HCT116 (cell line): Measurements from ENCODE around the gene SLC4A9. TPM values are rescaled to one million over a fixed set of nuclear protein-coding genes. Genes with fewer than 3 reads are reported as not detected.

ENCODE experiments used
- ATAC-seq: fragments of 200-7000 bp; cut with Tn5 transposase; 2 replicates; pipeline ENCODE4 v1.9.1; 2020; ENCODE audit warnings: mild to moderate bottlenecking, moderate library complexity
- BruUV-seq: library from RNA; stranded (reverse); fragments of 400-500 nt; replicated peaks from 2 replicates; lab custom pipeline; 2021; lab: Mats Ljungman, UMichigan
- CTCF ChIA-PET: fragments of 300-600 bp; sonication (Branson Sonifier 250); formaldehyde crosslinking; loops from one replicate; lab custom pipeline; 2021; ENCODE audit warnings: antibody characterized with exemption; lab: Charles Lee
- POLR2A ChIA-PET: fragments of 300-600, 350-600 bp; sonication (Branson Sonifier 250); formaldehyde crosslinking; loops from one replicate; lab custom pipeline; 2021; ENCODE audit warnings: antibody characterized with exemption; lab: Charles Lee
- RAD21 ChIA-PET, 2 experiments: fragments of 300-600 bp; sonication (Branson Sonifier 250); formaldehyde crosslinking; loops; one replicate each; lab custom pipeline; 2023; ENCODE audit warnings: low total read pairs in 2 of 2; ENCODE audit not compliant: uncharacterized antibody in 2 of 2, unreplicated experiment in 2 of 2, low non-redundant PET in 1 of 2; lab: Charles Lee
- DNase-seq: peaks from one replicate; pipeline ENCODE4 v3.0.0-alpha.2; 2010; ENCODE audit warnings: low read depth, low spot score
- H2AFZ ChIP-seq: fragments of 200-600 bp; shearing (Covaris generic), sonication (generic); 2 replicates; pipeline ENCODE4 v1.6.1; 2017; ENCODE audit warnings: low read depth, mixed run types, mixed read lengths, antibody characterized with exemption, low read length; ENCODE audit not compliant: poor library complexity, severe bottlenecking
- H3K27ac ChIP-seq: 2 replicates; pipeline ENCODE4 v1.5.1; 2012; ENCODE audit warnings: low read depth, low read length
- H3K27me3 ChIP-seq: fragments of 200-600 bp; sonication (generic); 2 replicates; pipeline ENCODE4 v1.6.1; 2016; ENCODE audit warnings: mixed run types, low read length, mixed read lengths; ENCODE audit not compliant: insufficient read depth
- H3K36me3 ChIP-seq, 2 experiments: fragments of 200-500 bp in 1 of 2; fragments of 200-600 bp in 1 of 2; sonication (Bioruptor generic) in 1 of 2; sonication (generic) in 1 of 2; 2 replicates each; pipeline versions ENCODE4 v1.5.1 to v1.6.1; 2014 to 2016; ENCODE audit warnings: low read length in 2 of 2, inconsistent platforms in 1 of 2, mixed read lengths in 1 of 2, mixed run types in 1 of 2; ENCODE audit not compliant: insufficient read depth in 2 of 2, control insufficient read depth in 1 of 2
- H3K4me1 ChIP-seq, 2 experiments: fragments of 200-600 bp in 1 of 2; sonication (generic) in 1 of 2; 2 replicates each; pipeline versions ENCODE4 v1.5.1 to v1.6.1; 2012 to 2017; ENCODE audit warnings: low read length in 2 of 2, inconsistent platforms in 1 of 2, mild to moderate bottlenecking in 1 of 2, mixed read lengths in 1 of 2, mixed run types in 1 of 2, moderate library complexity in 1 of 2; ENCODE audit not compliant: insufficient read depth in 2 of 2, control insufficient read depth in 1 of 2
- H3K4me2 ChIP-seq: fragments of 200-600 bp; sonication (generic); 2 replicates; pipeline ENCODE4 v1.6.1; 2017; ENCODE audit warnings: mixed run types, low read length, mixed read lengths
- H3K4me3 ChIP-seq, 2 experiments: fragments of 200-600 bp in 1 of 2; sonication (generic) in 1 of 2; replicated peaks in 1 of 2; 2 replicates each; pipeline ENCODE4 v1.5.1; 2011 to 2016; ENCODE audit warnings: low read length in 2 of 2, control low read depth in 1 of 2, low read depth in 1 of 2, mild to moderate bottlenecking in 1 of 2, mixed read lengths in 1 of 2, mixed run types in 1 of 2
- H3K79me2 ChIP-seq: fragments of 200-600 bp; sonication (generic); 2 replicates; pipeline ENCODE4 v1.6.1; 2017; ENCODE audit warnings: mild to moderate bottlenecking, mixed run types, low read length, moderate library complexity, mixed read lengths; ENCODE audit not compliant: insufficient read depth
- H3K9ac ChIP-seq: fragments of 200-600 bp; sonication (generic); 2 replicates; pipeline ENCODE4 v1.6.1; 2016; ENCODE audit warnings: low read length, mixed read lengths
- H3K9me2 ChIP-seq: fragments of 200-600 bp; sonication (generic), shearing (Covaris generic); 2 replicates; pipeline ENCODE4 v1.6.1; 2017; ENCODE audit warnings: mixed run types, mild to moderate bottlenecking, moderate library complexity; ENCODE audit not compliant: insufficient read depth
- H3K9me3 ChIP-seq, 2 experiments: fragments of 200-500 bp in 1 of 2; fragments of 200-600 bp in 1 of 2; sonication (Bioruptor generic) in 1 of 2; sonication (generic) in 1 of 2; 2 replicates each; pipeline ENCODE4 v1.6.1; 2014 to 2017; ENCODE audit warnings: low read length in 2 of 2, mixed read lengths in 2 of 2, inconsistent platforms in 1 of 2, low read depth in 1 of 2, mild to moderate bottlenecking in 1 of 2, mixed run types in 1 of 2, moderate library complexity in 1 of 2; ENCODE audit not compliant: control insufficient read depth in 1 of 2, insufficient read depth in 1 of 2
- H4K20me1 ChIP-seq: fragments of 200-600 bp; sonication (generic), shearing (Covaris generic); 2 replicates; pipeline ENCODE4 v1.6.1; 2017; ENCODE audit warnings: mixed run types, mild to moderate bottlenecking, moderate library complexity; ENCODE audit not compliant: insufficient read depth
- CBX3 ChIP-seq: IDR thresholded peaks from 2 replicates; pipeline ENCODE4 v1.6.1; 2012; ENCODE audit warnings: low read depth
- EGR1 ChIP-seq: IDR thresholded peaks from 2 replicates; pipeline ENCODE4 v1.6.1; 2012; ENCODE audit warnings: low read depth
- ELF1 ChIP-seq: IDR thresholded peaks from 2 replicates; pipeline ENCODE4 v1.6.1; 2012; ENCODE audit warnings: low read depth, borderline replicate concordance
- EZH2 ChIP-seq: fragments of 200-600 bp; sonication (generic); IDR thresholded peaks from 2 replicates; pipeline ENCODE4 v1.6.1; 2017; ENCODE audit warnings: antibody characterized with exemption, mixed run types
- JUND ChIP-seq: IDR thresholded peaks from 2 replicates; pipeline ENCODE4 v1.6.1; 2012
- POLR2AphosphoS5 ChIP-seq: IDR thresholded peaks from 2 replicates; pipeline ENCODE4 v1.6.1; 2011; ENCODE audit warnings: mild to moderate bottlenecking, low read depth, low read length, moderate library complexity
- SIN3A ChIP-seq: IDR thresholded peaks from 2 replicates; pipeline ENCODE4 v1.6.1; 2012; ENCODE audit warnings: low read depth
- SP1 ChIP-seq: IDR thresholded peaks from 2 replicates; pipeline ENCODE4 v1.6.1; 2012; ENCODE audit warnings: low read depth
- TCF7L2 ChIP-seq: IDR thresholded peaks from 2 replicates; pipeline ENCODE4 v1.7.0; 2011; ENCODE audit warnings: borderline replicate concordance, inconsistent platforms; ENCODE audit not compliant: insufficient read depth, insufficient read length; ENCODE audit errors: extremely low read depth
- intact Hi-C: fragments of 100-400 bp; cut with micrococcal nuclease; formaldehyde crosslinking; loops from 2 replicates; pipeline ENCODE4 v1.10.0; 2022
- total RNA-seq: library from RNA; stranded (reverse); gene quantifications from one replicate; pipeline ENCODE4 v1.2.1, GENCODE V29; 2021; ENCODE audit not compliant: unreplicated experiment
- TF ChIP-seq, protein P1 (sequence below): IDR thresholded peaks from 2 replicates; pipeline ENCODE4 v1.6.1; 2012
- TF ChIP-seq, protein P2 (sequence below), 3 experiments: fragments of 200-600 bp in 1 of 3; sonication (generic) in 1 of 3; IDR thresholded peaks in 2 of 3; conservative IDR thresholded peaks in 1 of 3; 2 replicates each; pipeline ENCODE4 v1.5.1; 2012 to 2017; ENCODE audit warnings: low read depth in 2 of 3, low read length in 2 of 3, antibody characterized with exemption in 1 of 3, borderline replicate concordance in 1 of 3, control low read depth in 1 of 3, mild to moderate bottlenecking in 1 of 3, mixed read lengths in 1 of 3, mixed run types in 1 of 3, moderate library complexity in 1 of 3; ENCODE audit not compliant: insufficient read depth in 1 of 3

The SLC4A9 gene
- total RNA-seq, 1 experiment from 2014 or later = 0.49 TPM

DNA sequence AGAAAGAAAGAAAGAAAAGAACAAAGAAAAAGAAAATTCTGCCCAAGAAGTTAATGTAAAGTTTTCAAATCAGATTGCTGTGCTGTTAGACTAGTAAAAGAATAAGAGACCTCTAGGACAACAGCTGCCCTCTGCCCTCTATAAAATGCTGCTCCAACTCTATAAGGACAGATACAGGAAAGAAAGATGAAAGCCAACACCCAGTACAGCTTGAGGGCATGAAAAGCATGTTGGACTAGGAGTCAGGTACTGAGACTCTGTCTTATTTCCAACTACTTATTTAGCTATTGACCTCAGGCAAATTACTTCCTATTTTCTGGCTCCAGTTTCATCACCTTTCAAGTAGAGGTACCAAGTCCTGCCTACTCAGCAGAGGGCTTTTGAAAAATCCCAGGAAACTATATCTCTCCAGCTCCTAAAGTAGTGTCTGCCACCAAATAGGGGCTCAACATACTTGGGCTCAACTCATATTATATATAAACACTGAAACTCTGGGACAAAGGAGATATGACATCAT lies 19.3 kb upstream of the SLC4A9 start:
- CTCF ChIA-PET = interaction anchor here (1.0 kb wide), 1 partner anchor 96 kb away, joined by 3 read pairs; no protein-coding TSS in a partner anchor
- ATAC-seq = no peak
- BruUV-seq = no TSS peak
- no peak overlapping the region for H3K27ac ChIP-seq
- no peaks in the 10 kb centered on the region for H3K9me3 ChIP-seq
- intact Hi-C loops = no loop called here
- H3K4me2 ChIP-seq = no peak overlapping the region
- no peak for DNase-seq
- H4K20me1 ChIP-seq = no peaks in the 10 kb centered on the region
- H3K4me1 ChIP-seq = peaks cover 15 to 18% of the 10 kb centered on the region in 2 experiments
- no peaks in the 10 kb centered on the region for H3K9me2 ChIP-seq
- TF ChIP-seq POLR2AphosphoS5 = no peak
- TF ChIP-seq EZH2 = no peak
- TF ChIP-seq TCF7L2 = no peak
- no peak for TF ChIP-seq SIN3A
- TF ChIP-seq, protein P1, sequence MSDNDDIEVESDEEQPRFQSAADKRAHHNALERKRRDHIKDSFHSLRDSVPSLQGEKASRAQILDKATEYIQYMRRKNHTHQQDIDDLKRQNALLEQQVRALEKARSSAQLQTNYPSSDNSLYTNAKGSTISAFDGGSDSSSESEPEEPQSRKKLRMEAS = no peak
- no peak for TF ChIP-seq SP1
- TF ChIP-seq ELF1 = no peak
- TF ChIP-seq JUND = no peak
- TF ChIP-seq, protein P2, sequence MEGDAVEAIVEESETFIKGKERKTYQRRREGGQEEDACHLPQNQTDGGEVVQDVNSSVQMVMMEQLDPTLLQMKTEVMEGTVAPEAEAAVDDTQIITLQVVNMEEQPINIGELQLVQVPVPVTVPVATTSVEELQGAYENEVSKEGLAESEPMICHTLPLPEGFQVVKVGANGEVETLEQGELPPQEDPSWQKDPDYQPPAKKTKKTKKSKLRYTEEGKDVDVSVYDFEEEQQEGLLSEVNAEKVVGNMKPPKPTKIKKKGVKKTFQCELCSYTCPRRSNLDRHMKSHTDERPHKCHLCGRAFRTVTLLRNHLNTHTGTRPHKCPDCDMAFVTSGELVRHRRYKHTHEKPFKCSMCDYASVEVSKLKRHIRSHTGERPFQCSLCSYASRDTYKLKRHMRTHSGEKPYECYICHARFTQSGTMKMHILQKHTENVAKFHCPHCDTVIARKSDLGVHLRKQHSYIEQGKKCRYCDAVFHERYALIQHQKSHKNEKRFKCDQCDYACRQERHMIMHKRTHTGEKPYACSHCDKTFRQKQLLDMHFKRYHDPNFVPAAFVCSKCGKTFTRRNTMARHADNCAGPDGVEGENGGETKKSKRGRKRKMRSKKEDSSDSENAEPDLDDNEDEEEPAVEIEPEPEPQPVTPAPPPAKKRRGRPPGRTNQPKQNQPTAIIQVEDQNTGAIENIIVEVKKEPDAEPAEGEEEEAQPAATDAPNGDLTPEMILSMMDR (IDR thresholded peaks at IDR 0.05 in 2 of 3, conservative IDR thresholded peaks at IDR 0.05 in 1 of 3; ENCODE audit: borderline replicate concordance in 1 of 3, insufficient read depth in 1 of 3, low read depth in 2 of 3, low read length in 2 of 3) = no peak
- TF ChIP-seq CBX3 = no peak
- TF ChIP-seq EGR1 = no peak
- no peak overlapping the region for H3K9ac ChIP-seq
- POLR2A ChIA-PET = no interaction called here
- H3K36me3 ChIP-seq = peaks cover 0 to 10% of the 10 kb centered on the region in 2 experiments; a peak in 1 of 4 replicates
- no peak overlapping the region for H3K4me3 ChIP-seq
- no peaks in the 10 kb centered on the region for H3K27me3 ChIP-seq
- RAD21 ChIA-PET = no interaction called here
- H3K79me2 ChIP-seq = no peaks in the 10 kb centered on the region
- H2AFZ ChIP-seq = no peak overlapping the region
